Measurements from ENCODE around the gene IL1B.

IL1B gene

DNA sequence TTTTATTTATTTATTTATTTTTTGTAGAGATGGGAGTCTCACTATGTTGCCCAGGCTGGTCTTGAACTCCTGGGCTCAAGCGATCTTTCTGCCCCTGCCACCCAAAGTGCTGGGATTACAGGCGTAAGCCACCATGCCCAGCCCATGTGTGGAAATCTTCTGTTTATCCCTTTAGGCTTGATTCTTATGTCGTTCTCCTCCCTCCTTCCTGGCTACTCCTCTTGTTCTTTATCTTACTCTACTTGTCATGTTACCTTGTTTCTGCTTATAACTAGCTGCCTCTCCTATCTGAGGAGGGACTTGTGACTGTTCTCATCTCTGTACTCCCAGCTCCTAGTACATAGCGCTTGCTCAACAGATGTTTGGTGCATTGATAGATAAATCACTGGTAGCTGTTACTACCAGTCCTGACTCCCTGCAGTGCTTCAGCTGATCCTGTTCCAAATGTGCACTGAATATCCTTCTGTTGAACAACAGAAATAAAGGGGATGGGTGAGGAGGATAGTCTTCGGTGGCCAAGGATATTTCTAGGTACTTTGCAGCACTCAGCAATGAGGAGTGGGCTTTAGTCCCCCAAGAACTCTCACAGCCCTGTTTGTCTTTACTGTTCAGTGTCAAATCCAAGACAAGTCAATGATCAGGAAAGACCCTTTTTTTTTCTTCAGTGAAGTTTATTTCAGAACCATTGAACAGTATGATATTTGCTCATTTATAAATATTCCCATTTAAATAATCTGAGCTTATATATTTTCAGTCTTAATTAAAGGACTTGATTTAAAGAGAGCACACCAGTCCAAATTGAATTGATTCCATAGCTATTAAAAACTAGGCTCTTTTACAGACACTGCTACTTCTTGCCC lies 7.2 kb downstream of the IL1B start:
- DNase-seq (ENCODE audit: low spot score): no peak

DNA sequence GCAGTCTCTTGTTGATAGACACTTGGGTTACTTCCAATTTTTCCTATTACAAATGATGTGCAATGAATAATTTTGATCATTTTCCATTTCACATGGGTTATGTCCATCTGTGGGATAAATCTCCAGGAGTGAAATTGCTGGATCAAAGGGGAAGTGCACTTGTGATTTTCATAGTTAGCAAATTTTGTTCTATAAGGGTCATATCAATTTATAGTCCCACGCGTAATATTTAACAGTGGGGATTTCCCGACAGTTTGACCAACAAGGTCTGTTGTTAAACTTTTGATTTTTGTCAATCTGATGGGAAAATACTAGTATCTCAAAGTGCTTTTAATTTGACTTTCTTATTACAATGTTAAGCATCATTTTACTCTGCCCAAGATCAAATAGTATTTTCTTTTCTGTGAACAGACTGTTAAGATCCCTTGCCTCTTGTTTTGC lies 8.3 kb downstream of the IL1B start:
- no peak for DNase-seq (ENCODE audit: low spot score)

- no peak for DNase-seq (ENCODE audit: low spot score)
These were observed 8.9 kb downstream of the IL1B start for GRCh38 chr2:112827604-112828185.

DNA sequence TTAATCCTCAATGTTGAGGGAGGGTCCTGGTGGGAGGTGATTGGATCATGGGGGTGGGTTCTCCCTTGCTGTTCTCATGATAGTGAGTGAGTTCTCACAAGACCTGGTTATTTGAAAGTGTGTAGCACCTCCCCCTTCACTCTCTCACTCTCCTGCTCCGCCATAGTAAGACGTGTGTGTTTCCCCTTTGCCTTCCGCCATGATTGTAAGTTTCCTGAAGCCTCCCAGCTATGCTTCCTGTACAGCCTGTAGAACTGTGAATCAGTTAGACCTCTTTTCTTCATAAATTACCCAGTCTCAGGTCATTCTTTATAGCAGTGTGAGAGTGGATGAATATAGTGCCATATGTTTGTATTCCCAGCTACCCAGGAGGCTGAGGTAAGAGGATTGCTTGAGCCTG lies 9.6 kb downstream of the IL1B start:
- DNase-seq (ENCODE audit: low spot score): no peak

GRCh38 chr2:112825706-112826105 lies 10.9 kb downstream of the IL1B start:
- DNase-seq (ENCODE audit: low spot score): no peak

DNA sequence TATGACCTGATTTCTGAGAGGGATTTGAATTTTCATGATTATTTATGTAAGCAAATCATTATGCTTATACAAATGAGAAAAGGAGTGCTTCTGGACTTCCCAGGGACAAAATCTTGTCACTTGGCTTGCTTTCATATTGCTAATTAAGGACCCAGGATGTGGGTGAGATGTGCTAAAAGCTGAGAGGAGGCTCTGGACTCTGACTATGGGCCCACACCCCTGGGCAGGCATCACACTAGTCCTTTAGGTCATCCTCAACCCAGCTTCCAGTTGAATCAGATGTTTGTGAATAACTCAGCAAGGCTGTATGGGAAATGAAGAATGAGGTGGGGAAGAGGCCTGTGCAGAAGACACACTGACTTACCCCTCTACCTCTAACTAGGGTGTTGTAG lies 11.9 kb downstream of the IL1B start:
- DNase-seq (ENCODE audit: low spot score): no peak

DNA sequence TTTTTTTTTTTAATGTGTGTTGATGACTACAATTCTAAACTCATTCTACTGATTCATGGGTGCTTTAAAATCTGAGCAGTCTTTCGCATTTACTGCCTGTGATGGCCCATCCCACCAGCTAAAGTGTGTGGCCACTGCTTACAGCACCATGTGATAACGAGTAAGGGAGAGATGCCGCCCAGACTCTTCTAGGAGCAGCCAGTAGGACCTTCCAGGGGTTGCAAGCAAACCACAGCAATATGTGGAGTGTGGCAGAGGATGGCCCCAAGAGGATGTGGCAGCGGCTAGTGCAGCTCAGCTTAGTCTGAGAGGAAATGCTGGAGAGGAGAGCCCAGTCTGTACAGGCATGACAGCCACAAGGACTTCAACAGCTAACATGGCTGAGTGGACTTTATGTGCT lies 14.9 kb downstream of the IL1B start:
- DNase-seq (ENCODE audit: low spot score): no peak

- DNase-seq (ENCODE audit: low spot score): no peak
These were observed 15.4 kb downstream of the IL1B start for GRCh38 chr2:112821142-112821541.

- no peak for DNase-seq (ENCODE audit: low spot score)
These were observed 16.2 kb downstream of the IL1B start for GRCh38 chr2:112820343-112820742.

DNA sequence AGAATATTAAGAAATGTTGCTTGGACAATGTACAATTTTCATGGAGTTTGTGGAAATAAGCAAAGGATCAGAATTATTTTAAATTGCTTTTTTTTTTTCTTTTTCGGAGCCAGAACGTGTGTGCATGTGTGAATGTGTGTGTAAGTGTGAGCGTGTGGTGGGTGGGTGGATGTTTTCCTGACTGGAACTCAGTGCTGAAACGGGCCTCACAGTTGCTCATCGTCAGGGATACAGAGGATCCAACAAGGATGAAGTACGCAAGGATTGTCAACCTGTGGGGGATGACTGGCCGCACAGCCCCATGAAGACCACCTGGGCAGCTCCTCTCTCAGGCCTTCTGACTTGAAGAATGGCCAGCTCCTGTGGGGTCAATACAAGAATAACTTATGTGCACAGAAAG lies 17.5 kb downstream of the IL1B start:
- DNase-seq (ENCODE audit: low spot score): no peak

DNA sequence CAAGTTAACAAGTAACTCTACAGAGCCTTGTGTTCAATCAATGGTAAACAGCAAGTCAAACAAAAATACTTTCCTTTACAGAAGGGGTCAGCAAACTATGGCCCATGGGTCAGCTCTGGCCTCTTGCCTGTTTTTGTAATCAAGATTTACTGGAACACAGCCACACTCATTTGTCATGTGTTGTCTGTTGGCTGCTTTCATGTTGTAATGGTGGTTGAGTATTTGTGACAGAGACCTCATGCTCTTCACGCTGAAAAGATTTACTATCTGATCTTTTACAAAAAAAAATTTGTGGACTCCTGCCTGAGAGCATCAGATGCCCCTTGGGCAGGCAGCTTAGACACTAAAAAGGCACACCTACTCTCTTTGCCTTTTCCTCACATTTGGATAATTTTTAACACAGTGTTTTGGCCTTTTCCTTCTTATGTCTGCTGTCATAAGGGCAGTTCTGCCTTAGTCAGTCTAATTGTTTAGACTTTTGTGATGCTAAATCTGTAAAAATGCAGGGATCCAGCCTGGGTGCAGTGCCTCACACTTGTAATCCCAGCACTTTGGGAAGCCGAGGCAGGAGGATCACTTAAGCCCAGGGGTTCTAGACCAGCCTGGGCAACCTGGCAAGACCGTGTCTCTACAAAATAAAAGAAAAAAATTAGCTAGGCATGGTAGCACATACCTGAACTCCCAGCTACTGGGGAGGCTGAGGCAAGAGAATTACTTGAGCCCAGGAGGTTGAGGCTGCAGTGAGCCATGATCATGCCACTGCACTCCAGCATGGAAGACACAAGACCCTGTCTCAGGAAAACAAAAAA lies 18.3 kb downstream of the IL1B start:
- DNase-seq (ENCODE audit: low spot score): no peak

DNA sequence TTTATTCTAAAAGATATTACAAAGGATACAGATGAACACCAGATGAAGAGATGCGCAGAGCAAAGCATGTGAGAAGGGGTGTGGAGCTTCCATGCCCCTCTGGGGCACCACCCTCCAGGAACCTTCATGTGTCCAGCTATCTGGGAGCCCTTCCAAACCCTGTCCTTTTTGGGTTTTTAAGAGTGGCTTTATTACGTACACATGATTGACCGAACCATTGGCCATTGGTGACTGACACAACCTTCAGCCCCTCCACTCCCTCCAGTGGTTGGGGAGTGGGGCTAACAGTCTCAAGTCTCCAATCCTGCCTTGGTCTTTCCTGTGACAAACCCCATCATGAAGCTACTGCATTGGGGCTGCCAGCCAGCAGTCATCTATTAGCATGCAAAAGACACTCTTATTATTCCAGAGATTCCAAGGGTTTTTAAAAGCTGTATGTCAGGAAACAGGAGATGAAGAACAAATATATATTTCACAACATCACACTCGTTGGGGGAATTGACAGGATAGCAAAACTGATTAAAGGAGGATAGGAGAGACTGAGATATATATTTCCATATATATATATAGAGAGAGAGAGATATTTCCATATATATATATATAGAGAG lies 19.4 kb downstream of the IL1B start:
- no peak for DNase-seq (ENCODE audit: low spot score)

DNA sequence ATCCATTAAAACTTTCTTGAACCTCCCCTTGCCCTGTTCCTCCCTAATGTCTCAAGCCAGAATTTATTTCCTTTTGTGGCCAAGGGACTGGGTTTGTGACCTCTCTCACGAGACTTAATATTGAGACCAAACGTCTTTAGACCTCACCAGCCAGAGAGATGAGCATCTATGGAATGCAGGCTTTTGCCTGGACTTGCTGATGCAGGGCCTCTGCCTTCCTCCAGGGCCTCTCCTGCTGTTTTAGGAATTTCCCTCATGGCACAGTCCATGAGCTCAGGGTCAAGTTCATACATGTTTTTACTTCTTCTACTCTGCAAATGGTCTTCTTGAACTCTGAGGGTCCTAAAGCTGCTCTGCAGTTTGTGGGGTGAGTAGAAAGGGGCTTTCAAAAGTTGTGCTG lies 22.3 kb downstream of the IL1B start:
- no peak for DNase-seq (ENCODE audit: low spot score)

GRCh38 chr2:112813280-112813966 lies 23.2 kb downstream of the IL1B start:
- DNase-seq (ENCODE audit: low spot score): no peak

- no peak for DNase-seq (ENCODE audit: low spot score)
These were observed 24.0 kb downstream of the IL1B start for GRCh38 chr2:112812318-112813267.

DNA sequence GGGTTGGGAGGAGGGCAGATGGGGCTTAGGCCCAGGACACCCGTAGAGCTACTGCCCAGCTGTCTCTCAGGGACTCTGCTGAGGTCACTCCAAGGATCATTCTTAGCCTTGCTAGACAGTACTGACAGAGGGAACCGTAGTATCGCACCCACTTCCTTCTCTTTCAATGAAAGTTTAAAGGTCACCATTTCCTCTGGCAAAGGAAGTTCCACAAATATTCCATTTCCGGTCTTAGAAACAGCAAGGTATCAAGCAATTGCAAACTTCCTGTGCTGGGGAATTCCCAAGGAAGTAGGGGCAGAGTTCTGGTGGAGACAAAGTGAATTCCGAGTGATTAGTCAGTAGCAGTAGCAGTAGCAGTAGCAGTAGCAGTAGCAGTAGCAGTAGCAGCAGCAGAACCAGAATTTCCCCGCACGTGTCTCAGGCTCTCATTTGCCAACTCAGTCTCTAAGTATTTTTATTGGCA lies 24.7 kb downstream of the IL1B start:
- no peak for DNase-seq (ENCODE audit: low spot score)

DNA sequence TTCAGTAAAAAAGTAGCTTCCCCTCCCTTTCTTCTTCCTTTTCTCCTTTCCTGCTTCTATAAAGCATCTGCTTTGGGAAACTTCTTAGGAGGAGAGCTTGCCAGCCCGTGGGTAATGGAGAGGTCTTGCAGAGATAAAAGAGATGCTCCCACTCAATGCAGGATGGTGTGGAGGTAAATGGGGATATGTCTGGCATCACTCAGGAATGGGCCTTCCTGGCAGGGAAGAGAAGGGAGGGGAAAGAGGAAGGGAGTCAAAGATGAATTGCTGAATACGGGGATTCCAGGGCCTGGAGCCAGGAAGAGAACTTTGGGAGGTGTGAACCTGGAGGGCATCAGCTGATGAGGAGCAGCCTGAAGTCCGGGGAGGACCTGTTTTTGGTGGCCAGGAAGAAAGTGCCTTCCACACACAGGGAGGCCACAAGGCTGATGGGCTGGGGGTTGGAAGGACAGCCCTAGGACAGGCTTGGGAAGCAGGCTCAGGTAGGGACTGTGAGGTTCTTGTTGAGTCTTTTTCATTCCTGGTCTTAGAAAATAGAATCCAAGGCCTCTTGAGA lies 25.2 kb downstream of the IL1B start:
- no peak for DNase-seq (ENCODE audit: low spot score)

- DNase-seq (ENCODE audit: low spot score): no peak
These were observed 27.5 kb downstream of the IL1B start for GRCh38 chr2:112809112-112809511.

DNA sequence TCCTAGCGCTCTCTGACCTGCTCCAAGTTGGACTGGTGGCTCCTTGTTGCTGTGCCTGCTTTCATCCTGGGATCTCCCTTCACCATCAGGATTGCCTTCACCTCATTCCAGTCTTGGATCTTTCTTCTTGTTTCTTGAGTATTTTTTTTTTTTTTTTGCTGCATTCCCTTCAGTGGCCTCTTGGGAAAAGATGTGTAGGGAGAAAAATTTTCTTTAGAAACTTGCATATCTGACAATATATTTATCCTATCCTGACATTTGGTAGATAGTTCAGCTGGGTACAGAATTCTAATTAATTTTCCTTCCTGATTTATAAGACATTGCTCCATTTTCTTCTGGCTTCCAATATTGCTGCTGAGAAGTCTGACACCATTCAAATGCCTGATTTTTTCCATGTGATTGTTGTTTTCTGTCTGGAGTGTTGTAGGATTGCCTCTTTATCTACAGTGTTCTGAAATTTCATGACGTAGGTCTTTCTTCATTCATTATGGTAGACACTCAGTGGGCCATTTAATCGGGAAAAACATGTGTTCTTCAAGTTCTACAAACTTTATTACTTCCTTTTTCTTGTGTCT lies 29.3 kb downstream of the IL1B start:
- no peak for DNase-seq (ENCODE audit: low spot score)

- DNase-seq (ENCODE audit: low spot score): no peak
These were observed 31.0 kb downstream of the IL1B start for GRCh38 chr2:112805542-112805941.
